Activated CD8-positive, alpha-beta memory T cell treated with anti-CD3 and anti-CD28 coated beads for 4 hours (primary cell): ENCODE results near the gene CTAGE6.
"Not testable (repeated sequence)": the region's sequence is repeated elsewhere in the genome, so short reads cannot be mapped to it uniquely, and the experiment has no call there.

Source experiments
- DNase-seq, 2 donors: peaks; one replicate each; pipeline ENCODE4 v3.0.0-alpha.2; 2020; ENCODE audit warnings: low read depth in 2 of 2

The CTAGE6 gene

DNA sequence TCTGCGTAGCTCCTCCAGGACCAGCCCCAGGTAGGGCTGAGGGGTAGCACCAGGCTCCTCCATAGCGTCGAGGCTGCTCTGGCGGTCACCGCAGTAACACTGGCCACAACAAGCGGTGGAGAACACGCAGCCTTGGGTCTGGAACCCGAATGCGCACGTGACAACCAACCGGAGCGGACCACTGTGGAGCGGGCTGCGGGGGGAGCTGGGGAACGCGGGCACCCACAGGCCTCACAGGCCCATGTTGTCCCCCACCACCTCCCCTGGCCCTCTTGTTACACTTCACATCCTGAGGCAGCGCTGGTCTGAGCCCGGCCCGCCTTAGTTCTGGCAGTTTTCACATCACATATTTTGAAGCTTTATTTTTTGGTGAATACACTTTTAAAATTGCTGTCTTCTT lies at the start of gene CTAGE6:
CTAGE6 (minus strand) TSS at position 101 of the 400 bp plus-strand sequence; CDS start at position 63, 38 bp downstream.
- not testable (repeated sequence) for DNase-seq

DNA sequence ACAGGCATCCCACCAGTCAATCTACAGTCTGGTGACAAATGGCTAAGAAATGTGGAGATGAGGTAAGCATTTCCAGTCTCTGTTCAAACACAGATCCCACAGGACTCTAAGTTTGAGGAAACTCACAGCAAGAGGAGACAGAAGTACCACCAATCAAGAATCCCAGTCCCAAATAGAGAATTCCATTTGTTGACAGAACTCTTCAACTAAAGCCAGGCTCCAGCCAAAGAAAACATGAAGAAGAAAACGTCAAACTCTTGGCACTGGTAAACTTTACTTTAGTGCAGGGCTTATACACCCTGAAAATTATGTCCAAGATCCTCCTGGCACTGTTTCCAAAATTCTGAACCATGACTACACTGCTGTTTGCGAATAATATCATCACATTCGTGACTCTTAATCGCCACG lies 49.2 kb upstream of the CTAGE6 start:
- DNase-seq = not testable (repeated sequence)

DNA sequence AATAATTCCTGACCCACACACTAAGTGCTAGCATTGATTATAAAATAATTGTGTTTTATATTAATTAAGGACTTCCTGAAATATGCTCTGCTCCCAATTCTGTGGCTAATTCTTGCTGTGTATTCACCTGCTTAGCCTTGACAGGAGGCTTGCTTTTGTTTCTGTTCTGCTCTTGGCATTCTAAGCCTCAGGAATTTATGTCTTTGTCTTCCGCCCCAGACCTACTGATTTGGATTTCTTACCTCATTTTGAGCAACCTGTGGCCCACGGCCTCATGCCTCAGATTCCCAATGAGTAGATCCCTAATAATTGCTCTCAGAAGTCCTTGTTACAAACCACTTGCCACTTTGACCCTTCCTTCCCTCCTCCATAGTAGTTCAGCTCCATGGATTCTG lies 40.4 kb upstream of the CTAGE6 start:
- DNase-seq = not testable (repeated sequence)

GRCh38 chr7:143797119-143797895 lies 39.8 kb upstream of the CTAGE6 start:
- DNase-seq = not testable (repeated sequence)

DNA sequence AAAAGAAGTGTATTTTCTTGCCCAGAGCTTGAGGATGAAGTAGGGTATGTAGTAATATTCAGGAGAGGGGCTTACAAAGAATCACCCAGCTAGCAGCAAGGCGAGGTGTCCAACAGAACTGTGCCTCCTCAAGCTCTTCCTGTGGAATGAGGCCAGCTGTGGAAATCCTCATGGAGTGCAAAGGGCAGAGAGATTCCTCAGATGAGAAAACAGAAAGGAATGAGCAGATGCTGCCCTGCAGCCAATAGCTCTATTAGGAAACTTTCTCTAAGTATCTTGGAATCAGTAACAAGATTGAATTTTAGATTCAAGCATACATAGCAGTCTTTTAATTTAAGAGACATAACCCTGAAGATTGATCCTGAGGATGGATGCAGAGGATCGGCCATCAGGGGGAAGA lies 38.2 kb upstream of the CTAGE6 start:
- DNase-seq = not testable (repeated sequence)

DNA sequence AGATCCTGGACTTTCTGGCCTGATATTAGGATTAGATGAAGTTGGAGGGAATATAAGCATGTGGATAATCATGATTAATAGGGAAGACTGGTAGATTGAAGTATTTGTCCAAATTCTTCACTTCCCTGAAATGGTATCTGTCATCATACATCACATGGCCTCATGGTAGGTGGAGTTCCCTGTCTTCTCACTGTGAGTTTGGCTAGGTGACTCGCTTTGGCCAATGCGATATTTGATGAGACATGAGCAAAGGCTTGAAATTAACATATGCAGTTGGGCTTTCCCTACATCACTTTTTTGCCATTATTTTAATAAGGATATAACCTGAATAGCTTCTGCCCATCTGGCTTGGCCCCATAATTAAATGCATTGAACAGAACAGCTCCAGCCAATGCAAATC lies 35.1 kb upstream of the CTAGE6 start:
- DNase-seq = not testable (repeated sequence)

DNA sequence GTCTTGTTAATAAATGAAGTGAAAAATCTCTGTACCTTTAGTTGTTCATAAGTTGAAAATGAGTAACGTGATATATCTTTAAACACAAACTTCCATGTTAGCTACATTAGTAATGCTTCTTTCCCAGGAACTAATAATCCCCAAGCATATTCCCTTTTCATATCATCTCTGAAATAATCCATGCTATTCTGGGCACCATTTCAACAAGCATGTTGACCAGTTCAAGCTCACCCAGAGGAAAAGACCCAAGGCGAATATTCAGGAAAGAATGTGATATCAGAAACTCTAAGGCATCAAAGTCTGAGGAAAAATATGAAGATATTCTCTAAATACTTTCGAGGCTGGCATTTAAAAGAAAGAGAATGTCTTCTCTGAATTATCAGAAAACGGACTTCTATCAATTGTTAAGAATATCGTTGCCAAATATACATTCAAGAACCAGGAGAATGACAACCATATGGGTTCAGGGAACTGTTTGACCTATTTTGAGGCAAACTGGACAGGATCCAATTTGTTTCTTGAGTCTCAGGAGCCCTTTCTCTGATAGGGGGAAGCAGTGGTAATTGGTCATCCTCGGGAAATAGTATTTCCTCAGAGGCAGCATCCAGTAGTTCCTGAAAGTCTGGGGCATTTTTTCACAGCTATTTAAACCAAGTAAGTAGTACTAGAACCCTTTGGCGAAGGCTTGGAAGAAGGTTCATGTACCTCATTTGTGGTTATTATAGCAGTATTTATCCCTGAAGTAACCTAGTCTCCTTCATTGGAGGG lies 28.1 kb upstream of the CTAGE6 start:
- not testable (repeated sequence) for DNase-seq

GRCh38 chr7:143779591-143779990 lies 22.1 kb upstream of the CTAGE6 start:
- DNase-seq = not testable (repeated sequence)

DNA sequence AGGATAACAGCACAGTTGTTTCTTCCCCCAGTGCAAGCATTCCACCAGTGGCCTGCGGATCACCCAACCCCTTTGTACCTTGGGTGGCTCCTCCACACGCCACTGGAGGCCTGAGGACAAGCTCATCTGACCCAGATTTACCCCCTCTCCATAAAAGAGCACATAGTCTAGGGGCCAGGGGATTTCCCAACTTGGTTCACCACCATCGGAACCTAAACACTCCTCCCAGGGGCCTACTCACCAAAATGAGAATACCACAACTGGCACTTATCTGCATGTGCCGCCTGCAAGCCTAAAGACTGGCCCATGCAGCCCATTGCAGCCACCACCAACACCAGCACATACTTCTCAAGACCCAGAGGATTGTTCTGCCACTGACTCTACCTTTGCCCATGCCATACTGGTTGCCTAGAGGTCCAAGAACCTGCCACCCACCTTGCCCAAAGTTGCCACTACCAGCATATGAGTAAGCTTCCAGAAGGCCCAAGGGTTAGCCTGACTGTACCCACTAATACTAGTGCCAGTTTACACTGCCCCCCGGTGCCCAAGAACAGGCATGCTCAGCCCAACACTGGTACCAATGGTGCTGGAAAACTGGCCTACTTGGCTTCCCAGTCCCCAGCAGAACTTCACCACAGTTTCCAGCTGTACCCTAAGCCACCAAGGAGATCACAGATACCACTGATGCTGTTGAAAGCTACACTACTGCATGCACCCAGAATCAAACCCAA lies 15.4 kb upstream of the CTAGE6 start:
- DNase-seq = not testable (repeated sequence)

- not testable (repeated sequence) for DNase-seq
These were observed 10.0 kb upstream of the CTAGE6 start for GRCh38 chr7:143767531-143767930.

DNA sequence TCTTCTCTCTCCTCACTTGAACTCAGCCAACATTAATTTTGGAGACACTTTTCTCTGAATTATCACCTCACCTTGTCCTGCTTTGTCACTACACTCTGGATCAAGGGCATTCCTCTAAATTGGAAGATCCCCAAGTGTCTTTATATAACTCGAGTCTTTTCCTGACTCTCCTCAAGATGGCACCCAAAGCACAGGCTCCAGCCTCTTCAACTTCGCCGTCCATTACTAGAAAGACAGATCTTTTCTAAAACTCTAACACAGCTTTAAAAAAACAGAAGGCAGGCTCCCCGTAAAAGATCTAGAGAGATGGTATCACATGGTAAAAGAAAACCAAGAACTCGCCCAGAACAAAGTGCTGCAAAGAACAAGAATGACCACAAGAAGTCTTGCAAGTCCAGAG lies 8.2 kb upstream of the CTAGE6 start:
- DNase-seq = not testable (repeated sequence)

- not testable (repeated sequence) for DNase-seq
These were observed 5.6 kb upstream of the CTAGE6 start for GRCh38 chr7:143763065-143763464.

- not testable (repeated sequence) for DNase-seq
These were observed 12.2 kb downstream of the CTAGE6 start for GRCh38 chr7:143745340-143745739.

DNA sequence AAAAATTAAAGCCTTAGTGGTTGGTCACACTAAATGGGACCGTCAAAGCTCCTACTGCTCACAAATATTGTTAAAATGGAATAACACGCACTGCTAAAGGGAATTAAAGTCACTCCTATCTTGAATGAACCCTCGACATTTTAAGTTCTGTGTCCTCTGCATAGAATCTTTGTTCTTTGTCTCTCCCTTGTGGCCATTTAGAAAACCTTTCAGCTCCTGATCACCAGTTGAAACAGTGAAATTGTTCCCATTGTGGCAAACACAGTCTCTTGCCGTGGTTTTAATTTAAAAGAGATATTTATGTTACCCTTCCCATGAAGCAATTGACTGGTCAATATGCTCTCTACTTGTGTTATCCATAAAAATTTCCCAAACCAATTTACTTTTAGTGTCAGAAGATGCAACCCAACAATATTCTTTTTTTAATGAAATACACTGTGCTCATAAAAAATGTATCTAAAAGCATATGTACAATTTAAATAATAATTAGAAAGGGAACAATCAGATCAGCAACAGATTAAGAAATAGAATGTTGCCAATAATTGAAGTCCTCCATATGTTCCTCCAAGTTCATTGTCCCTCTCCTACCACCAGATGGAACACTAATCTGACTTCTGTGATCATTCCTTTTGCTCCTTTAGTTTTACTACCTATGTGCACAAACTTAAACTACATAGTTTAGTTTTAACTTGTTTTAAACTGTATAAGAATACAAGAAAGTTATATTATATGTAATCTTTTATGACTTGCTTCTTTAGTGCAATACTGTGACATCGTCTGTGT lies 20.3 kb downstream of the CTAGE6 start:
- DNase-seq = not testable (repeated sequence)

DNA sequence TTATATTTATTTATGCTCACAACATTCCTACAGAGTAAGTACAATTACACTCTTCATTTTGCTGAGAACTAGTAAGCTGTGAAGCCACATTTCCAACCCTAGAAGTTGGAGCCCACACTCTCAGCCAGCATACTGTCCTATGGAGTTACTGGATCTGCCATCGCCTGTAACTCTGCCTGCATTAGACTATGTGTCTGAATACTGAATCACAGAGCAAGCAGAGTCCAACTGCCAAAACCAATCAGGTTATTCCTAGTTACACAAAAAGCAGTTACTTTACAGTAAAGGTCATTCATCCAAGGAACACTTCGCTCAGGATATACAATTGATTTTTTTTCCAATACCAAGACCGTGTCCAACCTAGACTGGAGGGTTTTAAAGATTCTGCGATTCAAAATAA lies 21.5 kb downstream of the CTAGE6 start:
- no peak for DNase-seq

DNA sequence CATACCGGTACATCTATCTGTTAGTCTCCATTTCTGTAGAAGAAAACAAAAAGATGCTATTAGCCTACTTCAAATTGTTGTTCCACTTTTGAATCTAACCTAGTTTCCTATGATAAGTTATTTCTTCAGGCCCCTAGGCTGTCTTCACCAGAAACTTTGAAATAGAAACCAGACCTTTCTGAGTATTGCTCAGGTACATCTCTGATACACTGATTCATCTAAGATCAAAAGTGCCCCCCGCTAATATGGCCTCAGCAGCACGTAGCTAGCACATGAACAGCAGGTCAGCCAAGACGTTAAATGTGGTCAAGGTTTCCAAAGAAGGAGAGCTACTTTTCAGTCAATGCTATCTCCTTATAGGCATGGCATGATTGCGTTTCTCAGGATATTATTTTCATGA lies 23.6 kb downstream of the CTAGE6 start:
- no peak for DNase-seq

DNA sequence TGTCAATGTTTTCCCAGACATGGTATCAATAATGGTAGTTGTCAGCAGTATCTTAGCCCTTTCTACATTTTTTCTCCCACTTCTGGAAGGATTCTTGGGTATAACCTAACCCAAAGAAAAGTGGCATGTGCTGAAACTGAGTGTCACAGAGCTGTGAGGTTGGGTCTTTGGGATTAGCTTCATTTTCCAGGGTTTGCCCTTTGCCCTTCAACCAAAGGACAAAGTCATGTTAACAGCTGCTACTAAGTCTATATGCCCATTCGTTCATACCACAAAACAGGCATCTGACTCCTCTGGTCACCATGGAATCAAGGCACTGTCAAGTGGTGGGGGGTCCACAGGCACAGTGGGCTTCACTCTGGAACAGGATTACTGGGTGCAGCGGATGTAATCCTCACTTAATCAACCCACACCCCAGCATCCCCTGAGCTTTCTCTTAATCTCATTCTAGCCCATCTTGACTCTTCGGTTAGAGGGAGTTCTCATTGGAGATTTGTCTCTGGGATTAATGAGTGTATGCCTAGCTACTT lies 29.1 kb downstream of the CTAGE6 start:
- DNase-seq = no peak

DNA sequence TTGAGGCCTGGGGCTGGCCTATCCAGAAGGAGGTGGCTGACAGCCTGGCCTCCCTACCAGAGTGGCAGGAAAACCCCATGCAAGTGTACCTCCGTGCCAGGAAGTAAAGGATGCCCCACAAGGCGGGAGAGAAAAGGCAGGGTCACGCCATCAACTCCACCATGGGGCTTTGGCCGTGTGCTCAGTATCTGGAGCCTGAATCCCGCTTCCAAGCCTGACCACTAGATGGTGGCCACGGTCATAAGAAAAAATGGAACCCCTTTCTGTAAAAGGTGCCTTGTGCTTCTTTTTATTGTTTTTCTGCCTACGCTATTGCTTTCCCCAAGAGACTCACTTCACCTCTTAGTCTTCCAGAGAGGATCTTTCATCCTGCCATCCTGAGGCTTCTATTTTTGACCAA lies 29.9 kb downstream of the CTAGE6 start:
- DNase-seq = not testable (repeated sequence)

DNA sequence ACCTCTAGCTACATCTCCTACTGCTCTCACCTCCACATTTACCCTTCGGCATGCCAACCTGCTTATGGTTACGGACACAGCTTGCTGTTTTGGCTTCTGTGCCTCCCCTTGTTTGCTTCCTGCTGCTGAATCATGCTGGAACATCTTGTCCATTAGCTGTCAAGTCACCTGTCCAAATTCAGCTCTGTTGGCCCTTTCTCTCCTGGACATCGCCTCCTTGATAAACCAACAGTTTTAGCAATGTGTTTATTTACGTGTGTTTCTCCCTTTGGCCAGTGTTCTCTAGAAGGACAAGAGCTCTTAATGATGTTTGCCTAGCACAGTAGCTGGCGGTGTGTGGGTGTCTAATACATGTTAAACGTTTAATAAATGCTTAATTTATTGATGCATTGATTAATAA lies 31.4 kb downstream of the CTAGE6 start:
- DNase-seq = not testable (repeated sequence)

DNA sequence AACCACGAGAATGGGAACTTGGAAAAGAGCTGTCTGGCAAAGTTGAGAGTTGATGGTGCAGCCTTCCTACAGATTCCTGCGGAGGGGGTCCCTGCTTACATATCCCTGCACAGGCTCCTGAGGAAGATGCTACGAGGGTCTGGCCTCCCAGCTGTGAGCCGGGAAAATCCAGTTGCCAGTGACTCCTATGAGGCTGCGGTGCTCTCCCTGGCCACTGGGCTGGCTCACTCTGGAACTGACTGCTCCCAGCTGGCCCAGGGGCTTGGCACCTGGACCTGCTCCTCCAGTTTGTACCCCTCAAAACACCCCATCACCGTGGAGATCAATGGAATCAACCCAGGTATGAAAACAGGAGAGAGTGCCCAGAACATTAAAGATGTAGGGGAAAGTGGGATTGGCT lies 37.2 kb downstream of the CTAGE6 start:
- not testable (repeated sequence) for DNase-seq

DNA sequence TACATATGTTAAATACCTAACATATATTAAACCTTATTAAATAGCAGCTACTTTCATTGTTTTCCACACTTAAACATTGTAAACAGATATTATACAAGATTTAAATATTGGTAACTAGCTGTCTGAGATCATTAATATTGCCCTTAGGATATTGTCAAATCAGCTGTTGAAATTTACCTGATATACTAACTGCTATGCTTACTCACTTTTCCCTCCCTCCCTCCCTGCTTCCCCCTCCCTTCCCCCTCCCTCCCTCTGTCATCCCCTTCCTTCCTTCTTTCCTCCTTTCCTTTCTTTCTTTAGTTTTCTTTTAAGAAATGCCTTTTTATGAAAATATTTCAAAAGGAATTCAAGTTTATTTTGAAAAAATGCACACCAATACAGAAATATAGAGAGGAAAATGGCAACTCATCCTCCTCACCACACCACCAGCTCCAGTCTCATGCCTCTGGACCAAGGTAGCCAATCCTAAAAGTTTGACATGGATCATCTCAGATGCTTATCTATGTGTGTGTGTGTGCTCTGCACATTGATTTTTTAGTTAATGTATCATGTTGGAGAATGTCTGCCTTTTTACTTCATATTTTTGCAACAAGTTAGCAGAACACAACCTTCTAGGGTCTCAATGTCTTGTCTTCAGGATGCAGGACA lies 41.8 kb downstream of the CTAGE6 start:
- not testable (repeated sequence) for DNase-seq
